ENCODE data around the gene KAT6B.

GRCh38 chr10:75032813-75033212 is 206.4 kb downstream of the KAT6B start:
- no peak for TF ChIP-seq CTCF (IDR thresholded peaks at IDR 0.05)
- TF ChIP-seq POLR2A (IDR thresholded peaks at IDR 0.05) = no peak
